ENCODE data around the gene ANKFY1.
"Not testable (repeated sequence)": the region's sequence is repeated elsewhere in the genome, so short reads cannot be mapped to it uniquely, and the experiment has no call there.

ANKFY1 gene

DNA sequence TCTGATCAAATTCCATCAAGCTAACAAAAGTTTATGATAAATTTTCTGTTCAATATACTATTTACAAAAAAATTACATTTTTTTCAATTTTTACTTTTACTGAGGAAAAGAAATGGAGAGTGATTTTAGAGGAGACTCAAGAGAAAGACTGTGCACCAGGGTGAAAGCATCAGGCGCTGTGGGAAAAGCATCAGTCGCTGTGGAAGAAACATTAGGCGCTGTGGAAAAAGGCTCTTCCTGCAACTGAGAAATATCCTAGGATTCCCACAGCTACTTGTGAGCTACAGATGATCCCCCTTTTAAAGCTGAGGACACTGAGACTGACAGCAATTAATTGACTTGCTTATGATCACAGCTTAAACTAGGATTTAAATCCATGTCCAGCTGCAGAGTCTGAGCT lies 4.9 kb downstream of the ANKFY1 start:
- DNase-seq = no peak

DNA sequence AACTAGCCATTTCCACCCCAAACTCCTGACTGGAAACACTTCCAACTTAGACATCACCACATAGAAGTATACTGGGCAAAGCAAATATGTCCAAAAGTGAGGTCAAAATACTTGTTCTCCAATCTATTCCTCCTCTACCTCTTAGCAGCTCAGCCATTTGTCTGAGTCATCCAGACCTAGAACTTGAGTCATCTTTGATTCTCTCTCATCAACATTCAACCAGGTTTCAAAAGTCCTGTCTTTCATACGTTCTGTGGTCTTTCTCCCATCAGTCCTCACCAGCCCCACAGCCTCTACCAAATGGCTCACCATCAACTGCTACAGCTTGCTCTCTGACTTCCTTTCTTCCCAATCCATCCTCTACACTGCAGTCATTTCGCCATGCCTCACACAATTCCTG lies 6.8 kb downstream of the ANKFY1 start:
- DNase-seq = no peak

GRCh38 chr17:4255271-4255670 lies 8.5 kb downstream of the ANKFY1 start:
- not testable (repeated sequence) for DNase-seq

GRCh38 chr17:4250887-4251286 lies 12.9 kb downstream of the ANKFY1 start:
- DNase-seq = no peak

DNA sequence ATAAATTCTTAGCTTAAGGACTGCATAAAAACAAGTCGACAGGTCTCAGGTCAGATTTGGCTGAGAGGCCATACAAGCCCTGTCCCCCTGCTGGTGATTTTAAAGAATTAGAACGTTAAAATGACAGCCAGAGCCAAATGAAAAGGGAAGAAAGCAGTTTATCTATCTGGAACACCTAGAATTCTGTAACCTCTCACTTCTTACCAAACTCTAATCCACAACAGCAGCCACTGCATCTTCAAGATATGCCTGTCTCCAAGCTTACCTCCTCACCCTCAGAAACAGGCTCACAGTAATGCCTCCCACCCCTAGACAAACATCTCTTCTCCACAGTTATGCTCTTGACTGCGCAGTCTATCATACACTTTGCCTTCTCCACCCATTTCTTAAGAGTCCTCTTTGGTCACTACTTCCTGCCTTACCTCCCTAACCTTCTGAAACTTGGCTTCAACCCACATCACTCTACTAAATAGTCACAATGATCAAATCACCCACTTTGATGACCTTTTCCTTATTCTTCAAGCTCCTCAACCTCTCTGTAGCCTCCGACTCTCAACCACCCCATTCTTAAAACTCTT lies 14.2 kb downstream of the ANKFY1 start:
- peak; percentile 21 for DNase-seq

DNA sequence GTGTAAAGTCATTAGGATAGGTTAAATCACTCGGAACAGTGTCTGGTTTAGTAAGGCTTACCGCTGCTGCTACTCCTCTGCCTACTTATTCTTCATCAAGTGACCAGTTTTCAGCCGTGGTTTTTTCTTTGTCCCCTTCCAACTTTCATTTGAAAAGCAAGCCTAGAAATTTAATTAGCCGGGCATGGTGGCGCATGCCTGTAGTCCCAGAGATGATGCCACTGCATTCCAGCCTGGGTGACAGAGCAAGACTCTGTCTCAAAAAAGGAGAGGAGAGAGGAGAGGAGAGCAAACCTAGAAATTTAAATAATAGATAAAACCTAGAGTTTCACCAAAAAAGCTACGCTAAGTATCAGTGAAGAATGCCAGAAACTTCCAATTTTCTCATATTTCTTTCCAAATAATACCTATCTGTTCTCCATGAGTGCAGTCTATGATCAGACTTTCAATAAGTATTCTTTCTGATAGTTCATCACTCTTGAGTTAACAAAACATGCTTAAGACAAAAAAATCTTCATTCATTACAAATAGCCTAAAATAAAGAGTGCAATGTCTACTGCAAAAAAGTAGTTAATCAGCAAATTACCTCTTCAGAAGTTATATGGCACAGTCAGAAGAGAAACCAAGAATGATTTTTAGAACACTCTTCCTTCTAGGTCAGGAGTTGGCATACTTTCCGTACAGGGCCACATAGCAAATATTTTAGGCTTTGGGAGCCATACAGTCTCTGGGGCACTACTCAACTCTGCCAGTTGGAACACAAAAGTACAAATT lies 15.1 kb downstream of the ANKFY1 start:
- DNase-seq = no peak

GRCh38 chr17:4247971-4248388 lies 15.8 kb downstream of the ANKFY1 start:
- peak; percentile 71 for DNase-seq

GRCh38 chr17:4247361-4247970 lies 16.3 kb downstream of the ANKFY1 start:
- peak; percentile 98 for DNase-seq

- DNase-seq = no peak
Observed at GRCh38 chr17:4246674-4247073, 17.1 kb downstream of the ANKFY1 start.

DNA sequence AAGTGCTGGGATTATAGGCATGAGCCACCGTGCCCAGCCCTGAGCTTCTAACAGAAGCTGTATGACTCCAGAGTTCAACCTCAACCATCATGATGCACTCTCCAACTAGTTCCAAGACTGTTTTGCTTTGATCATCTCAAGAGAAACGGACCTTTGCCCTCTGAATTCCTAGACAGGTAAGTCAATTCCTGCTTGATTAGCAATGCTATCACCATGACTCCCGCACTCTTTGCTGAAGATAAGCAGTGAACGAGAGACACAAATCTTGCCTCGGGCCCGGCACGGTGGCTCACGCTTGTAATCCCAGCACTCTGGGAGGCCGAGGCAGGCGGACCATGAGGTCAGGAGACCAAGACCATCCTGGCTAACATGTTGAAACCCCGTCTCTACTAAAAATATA lies 22.2 kb downstream of the ANKFY1 start:
- DNase-seq = no peak

- DNase-seq = no peak
Observed at GRCh38 chr17:4236456-4236855, 27.3 kb downstream of the ANKFY1 start.

DNA sequence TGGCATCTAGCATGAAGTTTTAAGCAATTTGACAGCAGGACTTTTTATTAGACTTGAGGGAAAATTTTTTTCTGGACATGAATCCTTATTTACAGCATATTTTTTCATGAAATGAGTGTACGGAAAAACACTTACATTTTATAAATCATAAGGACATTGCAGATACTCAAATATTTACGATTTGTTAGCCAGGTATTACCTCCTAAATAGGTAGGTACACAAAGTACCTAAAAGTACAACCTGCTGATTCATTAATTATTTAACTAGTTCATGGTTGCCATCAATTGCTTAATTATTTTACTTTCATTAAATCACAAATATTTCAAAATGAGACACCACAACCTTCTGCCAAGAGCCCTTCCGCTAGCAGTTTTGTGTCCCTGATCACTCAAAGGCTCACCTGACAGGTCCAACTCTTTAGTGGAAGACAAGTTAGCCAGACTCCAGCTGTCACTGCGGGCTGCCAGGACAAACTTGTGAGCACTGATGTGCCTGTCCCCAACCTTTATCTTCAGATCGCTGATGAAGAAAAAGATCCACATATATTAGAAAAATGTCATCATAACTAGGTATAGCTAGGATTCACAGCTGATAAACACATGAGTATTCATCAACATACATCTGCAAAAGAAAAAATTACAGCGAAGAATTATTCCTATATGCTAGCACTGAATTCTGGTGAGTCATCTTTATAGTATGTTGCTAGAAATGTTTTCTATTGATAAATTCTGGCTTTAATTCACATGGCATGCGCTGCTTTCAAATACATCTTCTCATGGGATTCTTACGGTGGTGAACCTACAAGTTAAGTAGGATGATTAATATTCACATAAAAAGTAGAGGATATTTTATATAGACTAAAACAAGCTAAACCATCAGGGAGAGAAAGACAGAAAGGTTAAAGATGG lies 28.2 kb downstream of the ANKFY1 start:
- DNase-seq = no peak

DNA sequence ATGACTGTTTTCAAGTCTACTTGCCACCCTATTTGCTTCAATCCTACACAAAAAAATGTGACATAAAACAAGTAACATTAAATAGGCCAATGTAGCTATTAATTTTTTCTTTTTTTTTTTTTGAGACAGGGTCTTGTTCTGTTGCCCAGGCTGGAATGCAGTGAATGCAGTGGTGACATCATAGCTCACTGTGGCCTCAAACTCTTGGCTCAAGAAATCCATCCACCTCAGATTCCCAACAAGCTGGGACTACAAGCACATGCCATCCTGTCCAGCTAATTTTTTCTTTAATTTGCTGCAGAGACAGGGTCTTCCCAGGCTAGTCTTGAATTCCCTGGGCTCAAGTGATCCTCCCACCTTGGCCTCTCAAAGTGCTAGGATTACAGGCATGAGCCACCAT lies 29.4 kb downstream of the ANKFY1 start:
- no peak for DNase-seq

GRCh38 chr17:4233668-4234258 lies 30.0 kb downstream of the ANKFY1 start:
- no peak for DNase-seq

GRCh38 chr17:4232168-4232813 lies 31.5 kb downstream of the ANKFY1 start:
- DNase-seq = peak; percentile 82

DNA sequence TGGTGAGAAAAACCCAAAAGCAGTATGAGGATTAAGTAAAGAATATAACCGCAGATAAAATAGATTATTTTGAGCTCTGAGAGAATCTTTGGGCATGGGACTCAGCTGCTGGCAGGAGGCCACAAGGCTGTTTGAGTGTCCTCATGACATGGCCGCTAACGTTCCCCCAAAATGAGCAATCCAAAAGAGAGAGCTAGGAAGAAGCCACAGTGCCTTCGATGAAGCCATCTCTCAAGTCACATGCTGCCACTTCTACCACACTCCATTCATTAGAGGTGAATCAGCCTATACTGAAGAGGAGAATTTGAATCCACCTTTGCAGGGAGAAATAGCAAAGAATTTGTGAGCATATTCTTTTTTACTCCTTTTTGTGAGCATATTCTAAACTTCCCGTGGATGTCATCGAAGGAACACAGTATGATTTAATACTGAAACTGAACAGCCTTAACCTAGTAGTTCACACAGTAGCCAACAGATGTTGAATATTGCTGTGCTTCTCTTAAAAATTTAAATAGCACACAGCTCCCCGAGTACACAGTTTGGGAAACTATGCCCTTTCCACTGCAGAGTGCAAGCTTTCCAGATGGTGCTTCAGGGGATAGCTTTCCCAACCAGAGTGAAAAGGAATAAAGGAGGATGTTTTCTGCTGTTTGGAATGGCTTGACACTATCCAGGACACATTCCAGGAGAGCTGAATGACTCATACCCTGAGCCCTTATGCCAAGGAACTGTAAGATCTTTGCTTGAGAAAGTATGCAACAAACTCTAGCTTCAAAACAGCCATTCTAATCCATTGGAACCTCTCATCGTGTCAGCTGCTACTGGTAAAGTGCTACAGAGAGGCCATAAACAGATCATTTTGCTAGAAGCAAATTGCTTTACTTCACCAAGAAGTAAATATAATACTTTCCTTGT lies 33.9 kb downstream of the ANKFY1 start:
- DNase-seq = peak; percentile 45

DNA sequence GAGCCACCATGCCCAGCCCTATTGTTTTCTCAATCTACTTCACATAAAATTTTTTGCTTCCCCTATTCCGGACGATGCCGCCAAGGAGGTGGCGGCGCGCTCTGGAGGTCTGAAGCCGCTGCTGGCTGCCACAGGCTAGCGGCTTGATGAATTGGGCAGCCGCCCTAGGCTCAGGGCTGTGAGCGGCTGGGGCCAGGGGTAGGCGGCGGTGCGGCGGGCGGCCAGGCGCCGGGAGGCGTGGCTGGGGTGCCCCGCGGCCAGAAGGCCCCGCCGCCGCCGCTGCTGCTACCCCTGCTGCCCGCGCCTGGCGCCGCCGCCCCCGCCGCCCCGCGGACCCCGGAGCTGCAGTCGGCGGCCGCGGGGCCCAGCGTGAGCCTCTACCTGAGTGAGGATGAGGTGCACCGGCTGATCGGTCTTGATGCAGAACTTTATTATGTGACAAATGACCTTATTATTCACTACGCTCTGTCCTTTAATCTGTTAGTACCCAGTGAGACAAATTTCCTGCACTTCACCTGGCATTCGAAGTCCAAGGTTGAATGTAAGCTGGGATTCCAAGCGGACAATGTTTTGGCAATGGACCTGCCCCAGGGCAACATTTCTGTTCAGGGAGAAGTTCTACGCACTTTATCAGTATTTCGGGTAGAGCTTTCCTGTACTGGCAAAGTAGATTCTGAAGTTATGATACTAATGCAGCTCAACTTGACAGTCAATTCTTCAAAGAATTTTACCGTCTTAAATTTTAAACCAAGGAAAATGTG lies 41.7 kb downstream of the ANKFY1 start:
- DNase-seq = no peak

DNA sequence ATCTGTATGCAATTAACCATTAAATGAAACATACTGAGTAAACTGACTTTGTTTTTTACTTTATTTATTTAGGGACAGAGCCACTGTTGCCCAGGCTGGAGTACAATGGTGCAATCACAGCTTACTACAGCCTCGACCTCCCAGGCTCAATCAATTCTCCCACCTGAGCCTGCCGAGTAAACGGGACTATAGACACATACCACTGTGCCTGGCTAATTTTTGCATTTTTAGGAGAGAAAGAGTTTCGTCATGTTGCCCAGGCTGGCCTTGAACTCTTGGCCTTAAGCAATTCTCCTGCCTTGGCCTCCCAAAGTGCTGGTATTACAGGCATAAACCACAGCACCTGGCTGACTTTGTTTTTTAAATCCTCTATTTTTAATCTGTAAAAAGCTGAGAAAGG lies 42.6 kb downstream of the ANKFY1 start:
- no peak for DNase-seq

DNA sequence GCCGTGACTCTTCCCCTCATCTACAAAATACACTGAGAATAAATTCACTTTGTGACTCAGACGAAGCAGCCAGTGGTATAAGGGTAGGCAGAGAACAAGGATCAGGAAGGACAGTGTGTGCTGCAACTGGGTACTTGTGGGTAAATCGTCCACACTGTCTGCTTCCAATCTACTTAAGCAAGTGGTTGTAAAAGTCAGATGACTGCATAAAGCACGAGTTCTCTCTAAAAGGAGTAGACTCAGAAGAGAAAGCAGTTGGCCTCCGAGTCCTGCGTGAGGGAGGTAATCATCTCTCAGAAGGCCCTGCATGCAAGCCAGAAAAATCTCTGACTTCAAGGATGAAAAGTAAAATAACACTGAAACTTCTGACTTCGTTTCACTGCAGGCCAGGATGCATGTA lies 43.1 kb downstream of the ANKFY1 start:
- no peak for DNase-seq

GRCh38 chr17:4219241-4219640 lies 44.5 kb downstream of the ANKFY1 start:
- no peak for DNase-seq

Measured in DMS79 (cell line).